GM12864 (cell line): ENCODE results near the gene OGFR.

Source experiments
- DNase-seq: peaks from one replicate; pipeline ENCODE4 v3.0.0-alpha.2; 2011; ENCODE audit warnings: low read depth
- H3K4me3 ChIP-seq: 2 replicates; pipeline ENCODE4 v1.5.1; 2011; ENCODE audit warnings: mild to moderate bottlenecking, low read depth, low read length, control low read depth
- TF ChIP-seq, protein P1 (sequence below): IDR thresholded peaks from 2 replicates; pipeline ENCODE4 v1.5.1; 2011; ENCODE audit warnings: low read depth, mild to moderate bottlenecking, moderate library complexity, low read length, control low read depth, inconsistent platforms; ENCODE audit errors: missing control alignments

Gene OGFR

DNA sequence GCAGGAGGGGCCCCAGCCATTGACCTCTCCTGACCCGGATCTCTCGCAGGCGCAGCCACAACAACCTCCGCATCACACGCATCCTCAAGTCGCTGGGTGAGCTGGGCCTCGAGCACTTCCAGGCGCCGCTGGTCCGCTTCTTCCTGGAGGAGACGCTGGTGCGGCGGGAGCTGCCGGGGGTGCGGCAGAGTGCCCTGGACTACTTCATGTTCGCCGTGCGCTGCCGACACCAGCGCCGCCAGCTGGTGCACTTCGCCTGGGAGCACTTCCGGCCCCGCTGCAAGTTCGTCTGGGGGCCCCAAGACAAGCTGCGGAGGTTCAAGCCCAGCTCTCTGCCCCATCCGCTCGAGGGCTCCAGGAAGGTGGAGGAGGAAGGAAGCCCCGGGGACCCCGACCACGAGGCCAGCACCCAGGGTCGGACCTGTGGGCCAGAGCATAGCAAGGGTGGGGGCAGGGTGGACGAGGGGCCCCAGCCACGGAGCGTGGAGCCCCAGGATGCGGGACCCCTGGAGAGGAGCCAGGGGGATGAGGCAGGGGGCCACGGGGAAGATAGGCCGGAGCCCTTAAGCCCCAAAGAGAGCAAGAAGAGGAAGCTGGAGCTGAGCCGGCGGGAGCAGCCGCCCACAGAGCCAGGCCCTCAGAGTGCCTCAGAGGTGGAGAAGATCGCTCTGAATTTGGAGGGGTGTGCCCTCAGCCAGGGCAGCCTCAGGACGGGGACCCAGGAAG, 7.7 kb downstream of the OGFR start:
- H3K4me3 ChIP-seq, result no peak overlapping the region
- TF ChIP-seq, protein P1, sequence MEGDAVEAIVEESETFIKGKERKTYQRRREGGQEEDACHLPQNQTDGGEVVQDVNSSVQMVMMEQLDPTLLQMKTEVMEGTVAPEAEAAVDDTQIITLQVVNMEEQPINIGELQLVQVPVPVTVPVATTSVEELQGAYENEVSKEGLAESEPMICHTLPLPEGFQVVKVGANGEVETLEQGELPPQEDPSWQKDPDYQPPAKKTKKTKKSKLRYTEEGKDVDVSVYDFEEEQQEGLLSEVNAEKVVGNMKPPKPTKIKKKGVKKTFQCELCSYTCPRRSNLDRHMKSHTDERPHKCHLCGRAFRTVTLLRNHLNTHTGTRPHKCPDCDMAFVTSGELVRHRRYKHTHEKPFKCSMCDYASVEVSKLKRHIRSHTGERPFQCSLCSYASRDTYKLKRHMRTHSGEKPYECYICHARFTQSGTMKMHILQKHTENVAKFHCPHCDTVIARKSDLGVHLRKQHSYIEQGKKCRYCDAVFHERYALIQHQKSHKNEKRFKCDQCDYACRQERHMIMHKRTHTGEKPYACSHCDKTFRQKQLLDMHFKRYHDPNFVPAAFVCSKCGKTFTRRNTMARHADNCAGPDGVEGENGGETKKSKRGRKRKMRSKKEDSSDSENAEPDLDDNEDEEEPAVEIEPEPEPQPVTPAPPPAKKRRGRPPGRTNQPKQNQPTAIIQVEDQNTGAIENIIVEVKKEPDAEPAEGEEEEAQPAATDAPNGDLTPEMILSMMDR, result no peak
- DNase-seq, result no peak

DNA sequence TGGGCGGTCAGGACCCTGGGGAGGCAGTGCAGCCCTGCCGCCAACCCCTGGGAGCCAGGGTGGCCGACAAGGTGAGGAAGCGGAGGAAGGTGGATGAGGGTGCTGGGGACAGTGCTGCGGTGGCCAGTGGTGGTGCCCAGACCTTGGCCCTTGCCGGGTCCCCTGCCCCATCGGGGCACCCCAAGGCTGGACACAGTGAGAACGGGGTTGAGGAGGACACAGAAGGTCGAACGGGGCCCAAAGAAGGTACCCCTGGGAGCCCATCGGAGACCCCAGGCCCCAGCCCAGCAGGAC, 8.2 kb downstream of the OGFR start:
- no peak overlapping the region for H3K4me3 ChIP-seq
- TF ChIP-seq, protein P1, result no peak
- DNase-seq, result no peak

DNA sequence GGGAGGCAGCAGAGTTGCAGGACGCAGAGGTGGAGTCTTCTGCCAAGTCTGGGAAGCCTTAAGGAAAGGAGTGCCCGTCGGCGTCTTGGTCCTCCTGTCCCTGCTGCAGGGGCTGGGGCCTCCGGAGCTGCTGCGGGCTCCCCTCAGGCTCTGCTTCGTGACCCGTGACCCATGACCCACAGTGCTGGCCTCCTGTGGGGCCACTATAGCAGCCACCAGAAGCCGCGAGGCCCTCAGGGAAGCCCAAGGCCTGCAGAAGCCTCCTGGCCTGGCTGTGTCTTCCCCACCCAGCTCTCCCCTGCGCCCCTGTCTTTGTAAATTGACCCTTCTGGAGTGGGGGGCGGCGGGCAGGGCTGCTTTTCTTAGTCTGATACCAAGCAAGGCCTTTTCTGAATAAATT, 9.0 kb downstream of the OGFR start:
- no peak overlapping the region for H3K4me3 ChIP-seq
- TF ChIP-seq, protein P1, result no peak
- no peak for DNase-seq

DNA sequence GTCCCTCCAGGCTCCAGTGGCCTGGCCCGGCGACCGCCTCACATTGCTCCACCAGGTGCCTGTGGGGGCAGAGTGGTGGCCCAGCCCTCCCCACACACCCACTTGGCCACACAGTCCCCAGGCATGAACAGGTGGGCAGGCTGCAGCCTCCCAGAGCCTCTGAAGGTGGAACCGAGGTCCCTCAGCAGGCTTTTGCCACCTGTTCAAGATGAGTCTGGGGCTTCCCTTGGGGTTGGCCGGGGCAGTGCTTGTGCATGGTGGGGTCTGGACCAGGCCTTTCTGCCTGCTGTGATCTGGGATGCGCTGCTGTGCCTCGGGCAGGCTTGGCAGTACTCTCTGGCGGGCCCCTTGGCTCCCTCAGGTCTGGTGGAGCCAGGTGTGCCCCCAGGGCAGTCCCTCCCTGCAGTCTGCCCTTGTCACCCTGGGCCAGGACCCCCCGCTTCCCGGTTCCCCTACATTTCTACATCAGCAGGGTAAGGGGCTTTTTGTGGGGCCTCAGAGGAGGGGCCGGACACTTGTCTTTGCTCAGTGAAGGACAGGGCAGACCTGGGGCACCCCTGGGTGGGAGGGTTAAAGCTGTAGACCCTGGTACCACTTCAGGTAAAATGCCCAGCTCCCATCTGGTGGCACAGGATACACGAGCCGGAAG, 9.5 kb downstream of the OGFR start:
- no peak for DNase-seq

DNA sequence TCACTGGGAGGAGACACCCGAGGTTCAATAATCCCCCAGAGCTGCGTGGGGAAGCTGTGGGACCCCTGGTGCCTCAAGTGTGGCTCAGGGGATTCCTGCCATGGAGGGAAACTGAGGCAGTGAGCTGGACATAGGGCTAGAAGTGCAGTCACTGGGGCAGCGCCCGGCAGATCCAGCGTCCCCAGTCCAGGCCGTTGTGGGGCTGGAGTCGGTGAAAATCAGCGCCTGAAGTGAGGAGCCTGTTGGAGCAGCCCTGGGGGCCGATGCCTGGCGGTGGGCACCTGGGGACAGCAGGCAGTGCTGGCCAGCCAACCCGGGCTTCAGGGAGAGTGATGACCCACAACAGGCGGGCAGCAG, 10.1 kb downstream of the OGFR start:
- TF ChIP-seq, protein P1, result no peak
- no peak overlapping the region for H3K4me3 ChIP-seq
- no peak for DNase-seq

More for the DNA sequence above, 9.5 kb downstream of the OGFR start:
- TF ChIP-seq, protein P1, result no peak
- H3K4me3 ChIP-seq, result no peak overlapping the region

DNA sequence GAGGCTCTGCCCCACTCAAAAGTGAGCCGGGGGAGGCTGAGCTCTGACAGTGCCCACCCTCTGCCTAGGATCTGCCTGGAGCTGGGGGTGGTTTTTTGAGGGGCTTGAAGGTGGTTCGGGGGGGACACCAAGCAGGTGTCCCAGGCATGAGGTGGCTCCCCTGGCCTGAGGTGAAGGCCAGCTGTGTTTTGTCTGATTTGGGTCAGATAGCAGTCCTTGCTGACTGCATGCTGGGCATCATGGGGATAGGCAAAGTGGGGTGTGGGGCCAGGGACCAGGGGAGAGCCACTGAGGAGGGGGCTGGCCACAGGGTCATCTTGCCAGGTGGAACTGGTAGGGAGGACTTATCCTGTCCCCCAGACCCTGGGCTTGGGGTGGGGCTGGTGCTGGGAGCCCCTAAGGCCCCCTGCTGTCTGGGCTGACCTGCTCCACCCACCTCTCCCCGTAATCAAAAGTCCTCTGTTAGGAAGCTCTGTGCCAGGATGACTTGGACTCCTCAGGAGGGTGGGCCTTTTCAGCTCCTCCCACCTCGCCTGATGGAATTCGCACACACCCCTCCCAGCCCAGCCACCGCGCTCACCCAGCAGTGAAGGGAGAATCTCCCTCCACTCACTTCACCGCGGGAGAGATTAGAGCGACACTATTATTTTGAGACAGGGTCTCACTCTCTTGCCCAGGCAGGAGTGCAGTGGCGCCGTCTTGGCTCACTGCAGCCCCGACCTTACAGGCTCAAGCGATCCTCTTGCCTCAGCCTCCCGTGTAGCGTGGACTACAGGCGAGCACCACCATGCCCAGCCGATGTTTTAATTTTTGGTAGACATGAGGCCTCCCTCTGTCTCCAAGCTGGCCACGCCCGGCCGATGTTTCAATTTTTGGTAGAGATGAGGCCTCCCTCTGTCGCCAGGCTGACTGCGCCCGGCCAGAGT, 10.7 kb downstream of the OGFR start:
- no peak overlapping the region for H3K4me3 ChIP-seq
- TF ChIP-seq, protein P1, result no peak
- DNase-seq, result no peak
